K562 (cell line): ENCODE data around the gene YPEL1. TPM values are rescaled to one million over a fixed set of nuclear protein-coding genes. Genes with fewer than 3 reads are reported as not detected.

Experiments
- ATAC-seq: fragments of 200-7000 bp; cut with Tn5 transposase; 3 replicates; pipeline ENCODE4 v1.9.1; 2020; ENCODE audit warnings: moderate library complexity
- BruUV-seq: library from RNA; stranded (reverse); fragments of 400-500 nt; replicated peaks from 2 replicates; lab custom pipeline; 2021; lab: Mats Ljungman, UMichigan
- CTCF ChIA-PET: fragments of 300-600 bp; formaldehyde crosslinking; extraction: SDS; loops from one replicate; lab custom pipeline; 2021; ENCODE audit warnings: low intra/inter-chr PET ratio; lab: Yijun Ruan, JAX
- POLR2A ChIA-PET: fragments of 300-600, 350-650 bp; sonication (Branson Sonifier 250); formaldehyde crosslinking; extraction: SDS; loops from one replicate; lab custom pipeline; 2021; ENCODE audit warnings: antibody characterized with exemption, inconsistent platforms; lab: Yijun Ruan, JAX
- DNase-seq, 4 experiments: peaks; one replicate each; pipeline versions ENCODE4 v3.0.0 to v3.0.0-alpha.2; 2011 to 2018; ENCODE audit warnings: low spot score in 3 of 4, mixed read lengths in 3 of 4; ENCODE audit errors: extremely low read depth in 1 of 4
- FAIRE-seq: peaks from 2 replicates; lab custom pipeline; 2011; peaks lifted over from hg19 to GRCh38; lab: Jason Lieb, UNC
- H2AFZ ChIP-seq: 2 replicates; pipeline ENCODE4 v1.6.0; 2011; ENCODE audit warnings: low read depth, low read length, control low read depth, inconsistent platforms
- H3K27ac ChIP-seq: fragments of 200-600 bp; 3 replicates; pipeline ENCODE4 v1.8.0; 2011; ENCODE audit warnings: low read depth, mild to moderate bottlenecking, control low read depth, inconsistent platforms, low read length, moderate library complexity, mixed read lengths; ENCODE audit errors: extremely low read depth
- H3K27me3 ChIP-seq, 2 experiments: fragments of 300-600 bp in 1 of 2; 2 replicates in 1 of 2; 3 replicates in 1 of 2; pipeline versions ENCODE4 v1.6.0 to v1.8.0; 2011; ENCODE audit warnings: inconsistent platforms in 2 of 2, low read length in 2 of 2, mild to moderate bottlenecking in 1 of 2, mixed read lengths in 1 of 2, moderate library complexity in 1 of 2; ENCODE audit not compliant: control insufficient read depth in 2 of 2, insufficient read depth in 2 of 2
- H3K36me3 ChIP-seq: fragments of 300-600 bp; 3 replicates; pipeline ENCODE4 v1.8.0; 2011; ENCODE audit warnings: mild to moderate bottlenecking, low read length, inconsistent platforms; ENCODE audit not compliant: control insufficient read depth, insufficient read depth
- H3K4me1 ChIP-seq, 2 experiments: fragments of 200-600 bp in 1 of 2; replicated peaks in 1 of 2; 2 replicates in 1 of 2; 3 replicates in 1 of 2; pipeline versions ENCODE4 v1.5.1 to v1.8.0; 2011; ENCODE audit warnings: inconsistent platforms in 2 of 2, low read length in 2 of 2, mild to moderate bottlenecking in 1 of 2, mixed read lengths in 1 of 2, moderate library complexity in 1 of 2; ENCODE audit not compliant: control insufficient read depth in 2 of 2, insufficient read depth in 2 of 2
- H3K4me2 ChIP-seq: 2 replicates; pipeline ENCODE4 v1.6.1; 2011; ENCODE audit warnings: low read length, control low read depth, inconsistent platforms, mixed read lengths; ENCODE audit not compliant: insufficient read depth
- H3K4me3 ChIP-seq: fragments of 200-600 bp; sonication (generic), shearing (Covaris generic); 2 replicates; pipeline ENCODE4 v1.5.1; 2016; ENCODE audit warnings: control low read depth, inconsistent platforms
- H3K79me2 ChIP-seq: fragments of 200-600 bp; 3 replicates; pipeline ENCODE4 v1.8.0; 2011; ENCODE audit warnings: low read length, inconsistent platforms; ENCODE audit not compliant: control insufficient read depth, insufficient read depth
- H3K9ac ChIP-seq, 2 experiments: 2 replicates each; pipeline versions ENCODE4 v1.6.0 to v1.6.1; 2011; ENCODE audit warnings: low read depth in 2 of 2, low read length in 2 of 2, control low read depth in 1 of 2, inconsistent platforms in 1 of 2, mild to moderate bottlenecking in 1 of 2, mixed read lengths in 1 of 2; ENCODE audit not compliant: insufficient read depth in 1 of 2
- H3K9me1 ChIP-seq: one replicate; pipeline ENCODE4 v1.6.0; 2011; ENCODE audit warnings: inconsistent platforms, mild to moderate bottlenecking, low read length, moderate library complexity; ENCODE audit not compliant: control insufficient read depth, insufficient read depth
- H3K9me3 ChIP-seq: replicated peaks from 2 replicates; pipeline ENCODE4 v1.5.1; 2011; ENCODE audit warnings: low read depth, low read length, inconsistent platforms; ENCODE audit not compliant: control insufficient read depth, insufficient read depth
- H4K20me1 ChIP-seq: replicated peaks from 2 replicates; pipeline ENCODE4 v1.6.1; 2011; ENCODE audit warnings: low read length, inconsistent platforms, mixed read lengths; ENCODE audit not compliant: control insufficient read depth, insufficient read depth
- CBFB ChIP-seq: sonication (generic); formaldehyde crosslinking; IDR thresholded peaks from 2 replicates; pipeline ENCODE4 v1.4.0; 2020; ENCODE audit warnings: mild to moderate bottlenecking, missing genetic modification reagents
- JUN ChIP-seq, 2 experiments: sonication (generic) in 1 of 2; formaldehyde crosslinking in 1 of 2; IDR thresholded peaks; 2 replicates each; pipeline versions ENCODE4 v1.6.1 to v1.8.0; 2012 to 2022; ENCODE audit warnings: borderline replicate concordance in 2 of 2, mild to moderate bottlenecking in 2 of 2, improper control_type of control experiment in 1 of 2, low read depth in 1 of 2, low read length in 1 of 2, missing genetic modification reagents in 1 of 2
- KDM4B ChIP-seq, 2 experiments: fragments of 450-650 bp in 1 of 2; sonication (generic) in 1 of 2; IDR thresholded peaks; 2 replicates each; pipeline ENCODE4 v1.6.1; 2016 to 2017; ENCODE audit warnings: borderline replicate concordance in 2 of 2, antibody characterized with exemption in 1 of 2, low read depth in 1 of 2, mild to moderate bottlenecking in 1 of 2
- NEUROD1 ChIP-seq: fragments of 150-350 bp; IDR thresholded peaks from 2 replicates; pipeline ENCODE4 v1.6.1; 2014; ENCODE audit warnings: borderline replicate concordance, low read length, low read depth; ENCODE audit not compliant: partially characterized antibody
- NR2C1 ChIP-seq, 2 experiments: fragments of 450-650 bp; IDR thresholded peaks; 2 replicates each; pipeline ENCODE4 v1.6.1; 2017; ENCODE audit warnings: mild to moderate bottlenecking in 2 of 2, antibody characterized with exemption in 1 of 2, inconsistent platforms in 1 of 2, missing compliant biosample characterization in 1 of 2, missing genetic modification characterization in 1 of 2
- POLR2A ChIP-seq: fragments of 450-650 bp; conservative IDR thresholded peaks from 2 replicates; pipeline ENCODE4 v1.6.1; 2016
- POLR2AphosphoS5 ChIP-seq: IDR thresholded peaks from 2 replicates; pipeline ENCODE4 v1.6.1; 2011; ENCODE audit warnings: mild to moderate bottlenecking, low read depth, low read length, moderate library complexity; ENCODE audit not compliant: control insufficient read depth, insufficient read depth
- POLR2B ChIP-seq: fragments of 450-650 bp; IDR thresholded peaks from 2 replicates; pipeline ENCODE4 v1.6.1; 2018; ENCODE audit warnings: low read depth; ENCODE audit not compliant: partially characterized antibody
- POLR2G ChIP-seq: fragments of 200-400 bp; formaldehyde crosslinking; IDR thresholded peaks from 2 replicates; pipeline ENCODE4 v1.6.1; 2017; ENCODE audit warnings: low read depth, mild to moderate bottlenecking, antibody characterized with exemption, low read length, moderate library complexity
- SOX6 ChIP-seq: fragments of 450-650 bp; IDR thresholded peaks from 2 replicates; pipeline ENCODE4 v1.6.1; 2014; ENCODE audit warnings: mild to moderate bottlenecking
- SP2 ChIP-seq: IDR thresholded peaks from 2 replicates; pipeline ENCODE4 v1.6.1; 2011; ENCODE audit warnings: mild to moderate bottlenecking, low read depth, low read length, moderate library complexity; ENCODE audit not compliant: poor library complexity, severe bottlenecking; ENCODE audit errors: extremely low read depth
- SUPT5H ChIP-seq: fragments of 450-650 bp; IDR thresholded peaks from 2 replicates; pipeline ENCODE4 v1.6.1; 2016
- TAF15 ChIP-seq: fragments of 200-400 bp; formaldehyde crosslinking; IDR thresholded peaks from 2 replicates; pipeline ENCODE4 v1.6.1; 2017; ENCODE audit warnings: mild to moderate bottlenecking, low read depth, low read length, moderate library complexity
- ZFPM2 ChIP-seq: fragments of 250-450 bp; sonication (Bioruptor Pico); IDR thresholded peaks from 2 replicates; pipeline ENCODE4 v1.5.1; 2022; ENCODE audit warnings: mild to moderate bottlenecking
- ZNF764 ChIP-seq: fragments of 250-450 bp; sonication (Bioruptor Pico); IDR thresholded peaks from 2 replicates; pipeline ENCODE4 v1.4.0; 2020; ENCODE audit warnings: low read depth, mild to moderate bottlenecking, moderate library complexity
- WGBS: fragments of 100-300 bp; shearing (Covaris generic); methylation state at CpG from one replicate; pipeline ENCODE4 v1.1.6; 2016; ENCODE audit warnings: low coverage, mixed read lengths; ENCODE audit not compliant: insufficient coverage; ENCODE audit errors: missing lambda C conversion rate; 5-methylcytosine and 5-hydroxymethylcytosine counted together
- in situ Hi-C: fragments of 300-500 bp; cut with MboI; formaldehyde crosslinking; loops from 4 replicates; pipeline ENCODE4 v1.15.0; 2018; ENCODE audit warnings: inconsistent platforms, mixed read lengths
- intact Hi-C: fragments of 100-400 bp; cut with micrococcal nuclease; formaldehyde crosslinking; loops from 2 replicates; pipeline ENCODE4 v1.14.2; 2022
- polyA plus RNA-seq, 8 experiments: library from polyadenylated mRNA; depleted of rRNA in 4 of 8; stranded (reverse) in 5 of 8; unstranded in 3 of 8; fragments of >200 nt; fragmentation: Nextera tagmentation in 2 of 8; fragmentation: Illumina TruSeq in 1 of 8; extraction: Ambion mirVana in 2 of 8; extraction: Trizol in 1 of 8; gene quantifications; 2 replicates each; pipeline versions ENCODE4 v1.2.1 to v1.2.3, GENCODE V29; 2011 to 2014; ENCODE audit warnings: inconsistent platforms in 1 of 8, missing spikeins in 1 of 8
- total RNA-seq, 7 experiments: library from RNA; depleted of rRNA in 6 of 7; stranded (reverse); fragments of >200 nt in 6 of 7; fragmentation: Illumina TruSeq in 2 of 7; extraction: Trizol in 2 of 7; gene quantifications; 2 replicates each; pipeline versions ENCODE4 v1.2.1 to v1.2.3, GENCODE V29; 2011 to 2021; ENCODE audit warnings: low replicate concordance in 1 of 7
- TF ChIP-seq, protein P1 (sequence below): sonication (generic); formaldehyde crosslinking; IDR thresholded peaks from 2 replicates; pipeline ENCODE4 v1.9.0; 2022; ENCODE audit warnings: mild to moderate bottlenecking, missing genetic modification reagents
- TF ChIP-seq, protein P2 (sequence below): fragments of 250-450 bp; sonication (Bioruptor Pico); IDR thresholded peaks from 2 replicates; pipeline ENCODE4 v1.9.0; 2021; ENCODE audit warnings: mild to moderate bottlenecking, inconsistent platforms

YPEL1 gene
- total and polyA plus RNA-seq, 9 of the 15 experiments (the other 6 are each of a cell fraction or from before 2014, with no cell fraction given) = 0.07 to 2.2 (median 0.46) TPM

DNA sequence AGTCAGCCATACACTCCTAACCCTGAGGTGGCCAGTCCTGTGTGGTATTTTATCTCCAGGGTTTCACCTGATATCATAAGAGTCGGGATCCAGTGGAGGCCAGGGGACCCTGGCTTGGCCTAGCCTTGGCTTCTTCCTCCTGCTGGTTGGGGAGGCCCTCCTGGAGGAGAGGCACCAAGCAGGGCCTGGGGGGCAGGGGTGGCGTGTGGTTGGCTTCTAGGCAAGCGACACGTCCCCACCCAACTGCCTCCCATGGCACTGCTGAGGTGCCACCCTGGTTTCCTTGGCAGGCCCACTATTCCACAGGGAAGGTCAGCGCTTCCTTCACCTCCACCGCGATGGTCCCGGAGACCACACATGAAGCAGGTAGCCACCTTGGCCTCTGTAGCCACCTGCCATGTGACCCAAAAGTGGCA lies 49.4 kb downstream of the YPEL1 start (continued):
- TF ChIP-seq JUN (IDR thresholded peaks at IDR 0.05; ENCODE audit: borderline replicate concordance, low read depth, low read length) (no peak), JUN (CRISPR knock-in tag; IDR thresholded peaks at IDR 0.05; ENCODE audit: borderline replicate concordance) (peak; percentile 16; the same call in 1 of the 2 replicates), KDM4B (IDR thresholded peaks at IDR 0.05; ENCODE audit: borderline replicate concordance in 2 of 2, low read depth in 1 of 2) (0 out of 4 replicates have a peak, but pooled peaks of 1 of the 2 experiments have one; percentile 52)

- ChIA-PET CTCF (interaction anchor here (0.5 kb wide), 1 partner anchor 213 kb away, joined by 6 read pairs; no protein-coding TSS in a partner anchor), POLR2A (interaction anchor here (0.6 to 8.6 kb wide), 16 partner anchors 9 to 323 kb away, joined by 3 to 111 read pairs (median 4); partner anchors contain the start of genes PPIL2 and TOP3B)
- Histone ChIP-seq H3K27ac (no peak overlapping the region), H3K4me1 (peaks cover 5 to 59% of the 10 kb centered on the region in 2 experiments; a peak in 3 of 5 replicates), H3K9me3 (no peaks in the 10 kb centered on the region), H3K27me3 (no peaks in the 10 kb centered on the region), H4K20me1 (peaks cover 23% of the 10 kb centered on the region), H3K9ac (peak overlapping the region in 1 of 2 experiments; percentile 60; a peak in 2 of 4 replicates), H3K79me2 (no peaks in the 10 kb centered on the region), H3K9me1 (peaks cover 11% of the 10 kb centered on the region), H3K36me3 (peaks cover 92% of the 10 kb centered on the region; the same call in 2 of the 3 replicates), H2AFZ (no peak overlapping the region), H3K4me2 (no peak overlapping the region), H3K4me3 (no peak overlapping the region)
- in situ Hi-C loops (no loop called here), intact Hi-C loops (no loop called here)
- BruUV-seq = no TSS peak
- DNase-seq = peak in 1 of 4 experiments; percentile 62
- no peak for FAIRE-seq
- 79% methylated on average over 8 of the region's 8 CpGs for WGBS
- no peak for ATAC-seq
- no peak for TF ChIP-seq ZNF764 (CRISPR knock-in tag)
- no peak for TF ChIP-seq SP2
- 0 out of 2 replicates have a peak, but pooled peaks have one; percentile 27 for TF ChIP-seq TAF15
- peak; percentile 42 for TF ChIP-seq POLR2B
- TF ChIP-seq SUPT5H = peak; percentile 70
- peak; percentile 61 for TF ChIP-seq POLR2A
- TF ChIP-seq CBFB (CRISPR knock-in tag) = no peak
- no peak for TF ChIP-seq SOX6
- TF ChIP-seq POLR2AphosphoS5 = no peak
- no peak for TF ChIP-seq NEUROD1
- TF ChIP-seq POLR2G = peak; percentile 75
- TF ChIP-seq, protein P1, sequence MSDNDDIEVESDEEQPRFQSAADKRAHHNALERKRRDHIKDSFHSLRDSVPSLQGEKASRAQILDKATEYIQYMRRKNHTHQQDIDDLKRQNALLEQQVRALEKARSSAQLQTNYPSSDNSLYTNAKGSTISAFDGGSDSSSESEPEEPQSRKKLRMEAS (CRISPR knock-in tag) = peak; percentile 59; the same call in 1 of the 2 replicates
- 0 out of 2 replicates have a peak, but pooled peaks have one; percentile 20 for TF ChIP-seq ZFPM2 (CRISPR knock-in tag)
- TF ChIP-seq, protein P2, sequence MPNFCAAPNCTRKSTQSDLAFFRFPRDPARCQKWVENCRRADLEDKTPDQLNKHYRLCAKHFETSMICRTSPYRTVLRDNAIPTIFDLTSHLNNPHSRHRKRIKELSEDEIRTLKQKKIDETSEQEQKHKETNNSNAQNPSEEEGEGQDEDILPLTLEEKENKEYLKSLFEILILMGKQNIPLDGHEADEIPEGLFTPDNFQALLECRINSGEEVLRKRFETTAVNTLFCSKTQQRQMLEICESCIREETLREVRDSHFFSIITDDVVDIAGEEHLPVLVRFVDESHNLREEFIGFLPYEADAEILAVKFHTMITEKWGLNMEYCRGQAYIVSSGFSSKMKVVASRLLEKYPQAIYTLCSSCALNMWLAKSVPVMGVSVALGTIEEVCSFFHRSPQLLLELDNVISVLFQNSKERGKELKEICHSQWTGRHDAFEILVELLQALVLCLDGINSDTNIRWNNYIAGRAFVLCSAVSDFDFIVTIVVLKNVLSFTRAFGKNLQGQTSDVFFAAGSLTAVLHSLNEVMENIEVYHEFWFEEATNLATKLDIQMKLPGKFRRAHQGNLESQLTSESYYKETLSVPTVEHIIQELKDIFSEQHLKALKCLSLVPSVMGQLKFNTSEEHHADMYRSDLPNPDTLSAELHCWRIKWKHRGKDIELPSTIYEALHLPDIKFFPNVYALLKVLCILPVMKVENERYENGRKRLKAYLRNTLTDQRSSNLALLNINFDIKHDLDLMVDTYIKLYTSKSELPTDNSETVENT = peak; percentile 18; the same call in 1 of the 2 replicates
- no peak for TF ChIP-seq NR2C1 (IDR thresholded peaks at IDR 0.05)
- TF ChIP-seq NR2C1 (tag; IDR thresholded peaks at IDR 0.05) = no peak
These were observed 50.5 kb downstream of the YPEL1 start for GRCh38 chr22:21685164-21685513.
